Fibroblast of peridontal ligament (primary cell): ENCODE measurements around the gene ISCA1.

Experiments
- DNase-seq: peaks from one replicate; pipeline ENCODE4 v3.0.0-alpha.2; 2010; ENCODE audit errors: extremely low read depth

Gene ISCA1

DNA sequence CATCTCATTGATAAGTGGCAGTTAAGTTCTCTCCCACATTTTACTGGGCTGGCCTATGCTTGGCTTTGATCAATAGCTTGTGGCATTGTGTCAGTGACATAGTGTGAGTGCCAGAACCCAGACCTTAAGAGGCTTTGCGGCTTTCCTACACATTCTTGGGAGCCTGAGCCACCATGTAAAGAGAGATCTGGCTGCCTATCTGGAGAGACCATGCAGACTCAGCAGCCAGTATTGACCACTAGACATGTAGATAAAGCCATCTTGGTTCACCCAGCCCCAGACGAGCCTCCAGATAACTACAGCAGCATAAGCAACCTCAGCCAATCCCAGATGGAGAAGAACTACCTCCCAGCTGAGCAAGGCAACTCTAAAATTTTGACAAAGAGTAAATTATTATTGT lies 51.5 kb downstream of the ISCA1 start:
- DNase-seq: no peak

DNA sequence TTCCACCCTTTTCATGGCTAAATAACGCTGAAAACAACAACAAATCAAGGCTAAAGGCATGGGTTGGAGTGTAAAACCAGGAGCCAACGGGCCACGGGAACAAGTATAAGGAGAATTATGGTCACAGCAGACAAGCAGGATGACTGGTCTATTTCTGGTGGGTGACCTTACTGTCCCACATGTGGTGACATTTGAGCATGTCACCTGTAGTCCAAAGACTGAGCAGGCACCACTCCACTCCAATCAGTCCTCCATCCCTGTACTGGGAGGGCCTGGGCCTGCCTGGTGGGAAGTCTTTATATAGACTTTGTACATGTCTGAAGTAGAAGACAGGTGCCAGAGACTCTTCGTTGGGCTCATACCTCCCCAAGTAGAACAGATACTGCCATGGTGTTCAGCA lies 59.7 kb downstream of the ISCA1 start:
- no peak for DNase-seq

DNA sequence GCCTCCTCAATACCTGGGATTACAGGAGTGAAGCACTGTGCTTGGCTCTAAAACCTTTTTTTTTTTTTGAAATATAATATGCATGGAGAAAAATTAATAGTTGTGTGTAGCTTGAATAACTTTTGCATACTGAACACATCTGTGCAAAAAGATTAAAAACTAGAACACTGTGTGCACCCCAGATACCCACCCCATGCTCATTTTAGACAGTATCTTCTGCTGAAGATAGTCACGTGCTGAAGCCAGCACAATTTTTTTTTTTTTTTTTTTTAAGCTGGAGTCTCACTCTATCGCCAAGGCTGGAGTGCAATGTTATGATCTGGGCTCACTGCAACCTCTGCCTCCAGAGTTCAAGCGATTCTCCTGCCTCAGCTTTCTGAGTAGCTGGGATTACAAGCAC lies 62.7 kb downstream of the ISCA1 start:
- DNase-seq: no peak

DNA sequence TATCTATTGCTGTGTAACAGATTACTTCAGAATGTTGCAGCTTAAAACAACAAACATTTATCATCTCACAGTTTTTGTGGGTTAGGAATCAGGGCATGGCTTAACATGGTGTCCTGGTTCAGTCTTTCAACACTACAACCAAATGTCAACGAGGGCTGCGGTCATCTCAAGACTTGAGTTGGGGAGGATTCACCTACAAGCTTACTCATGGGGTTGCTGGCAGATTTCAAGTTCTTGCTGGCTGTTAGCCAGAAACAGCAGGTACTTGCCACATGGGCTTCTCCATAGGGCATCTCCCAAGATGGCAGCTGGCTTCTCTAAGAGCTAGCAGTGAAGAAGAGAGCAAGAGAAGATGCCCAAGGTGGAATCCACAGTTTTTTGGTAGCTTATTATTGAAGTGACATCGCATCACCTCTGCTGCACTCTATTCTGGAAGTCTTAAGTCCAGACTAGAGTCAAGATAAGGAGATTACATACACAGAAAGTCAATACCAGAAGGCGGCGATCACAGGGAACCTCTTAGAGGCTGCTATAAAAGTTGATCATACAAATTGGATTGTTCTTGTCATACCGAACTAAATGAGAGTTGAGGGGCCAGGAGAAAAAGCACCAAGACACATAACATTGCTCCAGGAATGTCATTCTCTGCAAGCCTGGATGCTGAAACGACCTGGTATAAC lies 65.1 kb downstream of the ISCA1 start:
- DNase-seq: no peak
